SK-N-SH (cell line): ENCODE results near the gene IGSF11. TPM values are rescaled to one million over a fixed set of nuclear protein-coding genes. Genes with fewer than 3 reads are reported as not detected.

Experiments used
- CTCF ChIA-PET: fragments of 300-600, 350-600 bp; formaldehyde crosslinking; extraction: SDS; loops from one replicate; lab custom pipeline; 2021; lab: Yijun Ruan, JAX
- POLR2A ChIA-PET: fragments of 350-600 bp; sonication (Branson Sonifier 250); formaldehyde crosslinking; extraction: SDS; loops from one replicate; lab custom pipeline; 2020; ENCODE audit warnings: antibody characterized with exemption, inconsistent platforms; lab: Yijun Ruan, JAX
- DNase-seq: peaks from one replicate; pipeline ENCODE4 v3.0.0; 2012
- H2AFZ ChIP-seq: fragments of 200-600 bp; sonication (generic); 2 replicates; pipeline ENCODE4 v1.8.1; 2016; ENCODE audit warnings: antibody characterized with exemption, mild to moderate bottlenecking, low read depth
- H3F3A ChIP-seq: fragments of 200-600 bp; sonication (generic); replicated peaks from 2 replicates; pipeline ENCODE3; 2016; ENCODE audit warnings: antibody characterized with exemption, mild to moderate bottlenecking; ENCODE audit not compliant: insufficient read depth
- H3K27ac ChIP-seq, 2 experiments: fragments of 200-500 bp in 1 of 2; fragments of 200-600 bp in 1 of 2; sonication (Bioruptor generic) in 1 of 2; sonication (generic), shearing (Covaris generic) in 1 of 2; 2 replicates each; pipeline versions ENCODE4 v1.5.1 to v1.6.1; 2014 to 2016; ENCODE audit warnings: low read depth in 2 of 2, inconsistent platforms in 1 of 2, low read length in 1 of 2, mild to moderate bottlenecking in 1 of 2, mixed read lengths in 1 of 2
- H3K27me3 ChIP-seq: fragments of 200-600 bp; sonication (generic), shearing (Covaris generic); 2 replicates; pipeline ENCODE4 v1.6.1; 2016; ENCODE audit warnings: mixed run types; ENCODE audit not compliant: insufficient read depth
- H3K36me3 ChIP-seq, 2 experiments: fragments of 200-500 bp in 1 of 2; fragments of 200-600 bp in 1 of 2; sonication (Bioruptor generic) in 1 of 2; sonication (generic) in 1 of 2; replicated peaks in 1 of 2; 2 replicates each; pipeline versions ENCODE3 to v1.5.1; 2014 to 2016; ENCODE audit warnings: low read length in 1 of 2, mild to moderate bottlenecking in 1 of 2; ENCODE audit not compliant: insufficient read depth in 2 of 2, control insufficient read depth in 1 of 2
- H3K4me1 ChIP-seq, 2 experiments: fragments of 200-500 bp in 1 of 2; fragments of 200-600 bp in 1 of 2; sonication (Bioruptor generic) in 1 of 2; sonication (generic), shearing (Covaris generic) in 1 of 2; 2 replicates each; pipeline versions ENCODE4 v1.5.1 to v1.6.1; 2014 to 2016; ENCODE audit warnings: low read depth in 1 of 2, low read length in 1 of 2, mixed run types in 1 of 2; ENCODE audit not compliant: insufficient read depth in 2 of 2, control insufficient read depth in 1 of 2
- H3K4me2 ChIP-seq: fragments of 200-600 bp; sonication (generic), shearing (Covaris generic); 2 replicates; pipeline ENCODE4 v1.6.1; 2017; ENCODE audit warnings: mixed run types
- H3K4me3 ChIP-seq, 2 experiments: fragments of 200-500 bp in 1 of 2; fragments of 200-600 bp in 1 of 2; sonication (Bioruptor generic) in 1 of 2; sonication (generic), shearing (Covaris generic) in 1 of 2; 2 replicates each; pipeline versions ENCODE4 v1.5.1 to v1.8.1; 2014 to 2016; ENCODE audit warnings: low read depth in 2 of 2, inconsistent platforms in 1 of 2, low read length in 1 of 2, mild to moderate bottlenecking in 1 of 2, mixed read lengths in 1 of 2, moderate library complexity in 1 of 2
- H3K79me2 ChIP-seq: fragments of 200-600 bp; sonication (generic); 2 replicates; pipeline ENCODE4 v1.8.1; 2017; ENCODE audit warnings: mild to moderate bottlenecking; ENCODE audit not compliant: insufficient read depth
- H3K9ac ChIP-seq: fragments of 200-600 bp; sonication (generic); 2 replicates; pipeline ENCODE4 v1.6.1; 2017; ENCODE audit warnings: mixed run types
- H3K9me2 ChIP-seq: fragments of 200-600 bp; sonication (generic); 2 replicates; pipeline ENCODE4 v1.6.1; 2017; ENCODE audit warnings: mixed run types
- H3K9me3 ChIP-seq: fragments of 200-600 bp; sonication (generic); 2 replicates; pipeline ENCODE4 v1.6.1; 2017; ENCODE audit warnings: mixed run types, mild to moderate bottlenecking, moderate library complexity
- H4K20me1 ChIP-seq: fragments of 200-600 bp; sonication (generic); 2 replicates; pipeline ENCODE4 v1.6.1; 2017; ENCODE audit warnings: mild to moderate bottlenecking, mixed run types; ENCODE audit not compliant: insufficient read depth
- ELF1 ChIP-seq: IDR thresholded peaks from 2 replicates; pipeline ENCODE4 v1.4.0; 2012
- EZH2phosphoT487 ChIP-seq: fragments of 200-600 bp; sonication (generic); IDR thresholded peaks from 2 replicates; pipeline ENCODE4 v1.6.1; 2017; ENCODE audit warnings: low read depth, mixed run types, mild to moderate bottlenecking, antibody characterized with exemption, moderate library complexity, borderline replicate concordance
- FOSL2 ChIP-seq: IDR thresholded peaks from 2 replicates; pipeline ENCODE4 v1.4.0; 2012; ENCODE audit warnings: low read depth, mild to moderate bottlenecking, moderate library complexity, borderline replicate concordance
- FOXJ3 ChIP-seq: sonication (generic); formaldehyde crosslinking; IDR thresholded peaks from 2 replicates; pipeline ENCODE4 v1.5.1; 2020; ENCODE audit warnings: mild to moderate bottlenecking, missing genetic modification reagents
- FOXM1 ChIP-seq: IDR thresholded peaks from 2 replicates; pipeline ENCODE4 v1.4.0; 2012; ENCODE audit warnings: low read depth, mild to moderate bottlenecking
- GABPA ChIP-seq: IDR thresholded peaks from 2 replicates; pipeline ENCODE4 v1.4.0; 2012; ENCODE audit warnings: low read depth, mild to moderate bottlenecking
- GATA2 ChIP-seq: sonication (generic); formaldehyde crosslinking; IDR thresholded peaks from 2 replicates; pipeline ENCODE4 v1.5.0; 2020; ENCODE audit warnings: mild to moderate bottlenecking, missing genetic modification reagents
- IRF3 ChIP-seq: fragments of 150-350 bp; IDR thresholded peaks from 2 replicates; pipeline ENCODE4 v1.6.1; 2016; ENCODE audit warnings: mild to moderate bottlenecking, low read depth, low read length
- JUND ChIP-seq: IDR thresholded peaks from 2 replicates; pipeline ENCODE4 v1.4.0; 2012
- MXI1 ChIP-seq: IDR thresholded peaks from 2 replicates; pipeline ENCODE4 v1.6.1; 2012; ENCODE audit warnings: mild to moderate bottlenecking, low read depth, low read length, improper control_type of control experiment
- NRF1 ChIP-seq: IDR thresholded peaks from 2 replicates; pipeline ENCODE4 v1.6.1; 2012; ENCODE audit warnings: low read depth, mild to moderate bottlenecking, low read length
- PBX3 ChIP-seq: IDR thresholded peaks from 2 replicates; pipeline ENCODE4; 2012
- POLR2AphosphoS5 ChIP-seq: IDR thresholded peaks from 2 replicates; pipeline ENCODE4 v1.6.1; 2012; ENCODE audit warnings: low read depth, low read length
- RCOR1 ChIP-seq: fragments of 150-350 bp; IDR thresholded peaks from 2 replicates; pipeline ENCODE4 v1.6.1; 2017; ENCODE audit warnings: antibody characterized with exemption, low read length
- SIN3A ChIP-seq: IDR thresholded peaks from 2 replicates; pipeline ENCODE4 v1.6.1; 2012; ENCODE audit warnings: low read depth, mild to moderate bottlenecking, low read length, moderate library complexity, borderline replicate concordance
- SMC3 ChIP-seq: IDR thresholded peaks from 2 replicates; pipeline ENCODE4 v1.6.1; 2012; ENCODE audit warnings: low read depth, low read length, improper control_type of control experiment
- TAF1 ChIP-seq: IDR thresholded peaks from 2 replicates; pipeline ENCODE4 v1.6.1; 2012; ENCODE audit warnings: low read depth, mild to moderate bottlenecking, low read length, moderate library complexity, borderline replicate concordance
- TCF12 ChIP-seq: IDR thresholded peaks from 2 replicates; pipeline ENCODE4 v1.4.0; 2012
- USF1 ChIP-seq: IDR thresholded peaks from 2 replicates; pipeline ENCODE4 v1.4.0; 2012; ENCODE audit warnings: low read depth, borderline replicate concordance
- USF2 ChIP-seq: fragments of 150-350 bp; IDR thresholded peaks from 2 replicates; pipeline ENCODE4 v1.6.1; 2017; ENCODE audit warnings: antibody characterized with exemption, low read length, low read depth, borderline replicate concordance
- YY1 ChIP-seq: IDR thresholded peaks from 2 replicates; pipeline ENCODE4 v1.4.0; 2012; ENCODE audit warnings: low read depth, mild to moderate bottlenecking
- WGBS: methylation state at CpG from one replicate; pipeline ENCODE4 v1.1.6; 2017; ENCODE audit warnings: low lambda C conversion rate; 5-methylcytosine and 5-hydroxymethylcytosine counted together
- polyA plus RNA-seq, 3 experiments: library from polyadenylated mRNA; depleted of rRNA; stranded (reverse); fragments of >200 nt; gene quantifications; 2 replicates each; pipeline ENCODE4 v1.2.3, GENCODE V29; 2012

The IGSF11 gene
- polyA plus RNA-seq, 1 of the 3 experiments (the other 2 are of a cell fraction): 0.07 TPM

- Histone ChIP-seq H3K9me2 (no peaks in the 10 kb centered on the region), H3K36me3 (no peaks in the 10 kb centered on the region), H3F3A (no peaks in the 10 kb centered on the region), H3K9ac (no peak overlapping the region), H3K27ac (no peak overlapping the region), H3K4me3 (no peak overlapping the region), H3K4me1 (no peaks in the 10 kb centered on the region), H3K4me2 (no peak overlapping the region), H3K79me2 (no peaks in the 10 kb centered on the region), H2AFZ (no peak overlapping the region), H3K27me3 (no peaks in the 10 kb centered on the region), H3K9me3 (no peaks in the 10 kb centered on the region), H4K20me1 (no peaks in the 10 kb centered on the region)
- no peak for DNase-seq
- ChIA-PET CTCF (no interaction called here), POLR2A (no interaction called here)
- no peak for TF ChIP-seq GATA2 (CRISPR knock-in tag)
- TF ChIP-seq PBX3: no peak
- TF ChIP-seq TCF12: no peak
- TF ChIP-seq JUND: no peak
- no peak for TF ChIP-seq RCOR1
- TF ChIP-seq USF1: no peak
- no peak for TF ChIP-seq SIN3A
- no peak for TF ChIP-seq YY1
- no peak for TF ChIP-seq TAF1
- TF ChIP-seq EZH2phosphoT487: no peak
- no peak for TF ChIP-seq MXI1
- no peak for TF ChIP-seq ELF1
- TF ChIP-seq NRF1: no peak
- 27% methylated on average over 1 of the region's 1 CpG for WGBS
Observed at GRCh38 chr3:118963711-118964110, 70.9 kb downstream of the IGSF11 start.

GRCh38 chr3:118960876-118961450 is 73.7 kb downstream of the IGSF11 start:
- 67% methylated on average over 2 of the region's 2 CpGs for whole genome bisulfite sequencing
- Histone ChIP-seq H4K20me1 (no peaks in the 10 kb centered on the region), H3F3A (no peaks in the 10 kb centered on the region), H3K4me1 (no peaks in the 10 kb centered on the region), H2AFZ (no peak overlapping the region), H3K4me2 (no peak overlapping the region), H3K9ac (no peak overlapping the region), H3K36me3 (no peaks in the 10 kb centered on the region), H3K4me3 (no peak overlapping the region), H3K79me2 (no peaks in the 10 kb centered on the region), H3K27me3 (no peaks in the 10 kb centered on the region), H3K27ac (no peak overlapping the region), H3K9me3 (no peaks in the 10 kb centered on the region), H3K9me2 (no peaks in the 10 kb centered on the region)
- POLR2A ChIA-PET: no interaction called here
- TF ChIP-seq IRF3 (no peak), FOXM1 (no peak), NRF1 (no peak), PBX3 (no peak), MXI1 (no peak), FOXJ3 (CRISPR knock-in tag) (no peak), GABPA (no peak), SMC3 (no peak), USF2 (no peak), POLR2AphosphoS5 (no peak), FOSL2 (no peak), ELF1 (no peak)
- CTCF ChIA-PET: interaction anchor here (0.6 to 1.7 kb wide), 3 partner anchors 74 to 438 kb away, joined by 3 to 9 read pairs (median 3); partner anchors contain the start of gene IGSF11
- no peak for DNase-seq
